HG02588 (cell line): ENCODE measurements around the gene RGS16.

ENCODE experiments used
- ATAC-seq: cut with Tn5 transposase; IDR thresholded peaks from one replicate; pipeline ENCODE4 v1.9.1; 2021; ENCODE audit warnings: mild to moderate bottlenecking, moderate library complexity; ENCODE audit not compliant: unreplicated experiment

The RGS16 gene

DNA sequence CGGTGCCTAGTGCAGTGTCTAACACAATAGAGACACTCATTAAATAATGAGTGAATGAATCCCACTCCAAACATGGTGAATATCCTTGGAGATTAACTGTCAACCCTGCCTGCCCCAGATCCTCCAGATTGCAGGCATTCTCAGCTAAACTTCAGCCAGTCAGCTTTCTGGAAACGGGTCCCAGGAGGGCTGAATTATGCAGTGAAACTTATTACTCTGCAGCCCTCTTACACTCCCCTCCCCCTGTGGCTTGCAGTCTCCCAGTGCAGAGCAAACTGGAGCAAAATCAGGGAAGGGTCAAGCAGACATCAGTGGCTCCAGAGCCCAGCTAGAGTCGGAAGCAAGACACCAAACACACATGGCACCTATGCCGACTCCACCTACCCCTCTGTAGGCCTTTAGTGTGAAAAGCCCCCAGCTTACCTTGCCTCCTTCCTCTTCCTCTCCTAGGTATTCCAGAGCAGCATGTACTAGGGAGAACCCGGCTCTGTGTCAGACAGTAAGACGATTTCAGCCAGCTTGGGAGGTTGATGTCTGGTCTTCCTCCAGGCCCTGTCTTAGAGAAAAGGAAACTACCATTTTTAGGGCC is 6.5 kb upstream of the RGS16 start:
- ATAC-seq = no peak

DNA sequence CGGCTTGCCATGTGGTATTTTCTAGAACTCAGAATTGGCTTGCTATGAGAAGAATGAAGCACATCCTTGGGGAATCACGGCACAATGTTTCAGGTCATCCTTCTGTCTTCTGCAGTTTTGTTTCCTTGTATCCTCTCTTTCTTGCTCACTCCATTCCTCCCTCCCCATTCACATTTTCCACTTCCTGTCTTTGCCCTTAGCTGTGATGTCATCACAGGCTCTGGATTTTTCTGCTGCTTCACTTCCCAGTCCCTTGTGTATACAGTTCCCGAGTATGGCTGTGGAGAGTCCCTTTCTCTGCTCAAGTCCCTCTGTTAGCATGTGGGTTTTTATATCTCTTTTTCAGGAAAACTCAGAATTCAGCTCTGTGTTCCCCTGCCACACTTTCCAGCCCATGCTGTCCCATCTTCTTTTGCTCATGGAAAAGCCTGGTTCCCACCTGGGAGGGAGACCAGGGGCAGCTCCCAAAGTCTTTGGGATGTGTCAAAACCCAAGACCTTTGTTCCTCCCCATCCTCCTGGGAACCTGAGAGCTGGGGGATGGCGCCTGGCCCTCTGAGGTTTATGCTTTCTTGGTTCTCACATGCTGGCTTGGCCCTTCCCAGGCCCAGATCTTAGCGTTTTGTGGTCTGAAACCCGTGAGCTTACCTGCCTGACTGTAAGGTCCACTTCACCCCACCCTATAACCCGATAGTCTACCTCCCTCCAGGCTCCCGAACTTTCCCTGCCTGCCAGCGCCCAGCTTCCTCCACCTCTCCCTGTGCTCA is 4.8 kb upstream of the RGS16 start:
- ATAC-seq = no peak

DNA sequence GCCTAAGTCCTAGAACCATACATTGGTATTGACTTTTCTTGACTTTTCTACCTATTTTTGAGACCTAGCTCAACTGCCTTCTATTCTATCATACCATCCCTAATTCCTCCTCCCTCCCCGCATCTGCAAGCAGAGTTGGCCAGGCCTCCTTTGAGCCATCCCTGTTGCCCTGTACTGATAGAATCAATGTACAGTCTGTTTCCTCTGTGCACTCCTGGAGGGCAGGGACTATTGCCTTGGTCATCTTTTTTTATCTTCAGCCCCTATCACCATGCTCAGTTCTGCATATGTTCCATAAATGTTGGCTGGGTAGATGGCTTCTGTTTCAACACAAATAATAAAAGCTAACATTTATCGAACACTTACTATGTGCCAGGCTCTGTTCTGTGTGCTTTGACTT is 4.0 kb upstream of the RGS16 start:
- no peak for ATAC-seq

DNA sequence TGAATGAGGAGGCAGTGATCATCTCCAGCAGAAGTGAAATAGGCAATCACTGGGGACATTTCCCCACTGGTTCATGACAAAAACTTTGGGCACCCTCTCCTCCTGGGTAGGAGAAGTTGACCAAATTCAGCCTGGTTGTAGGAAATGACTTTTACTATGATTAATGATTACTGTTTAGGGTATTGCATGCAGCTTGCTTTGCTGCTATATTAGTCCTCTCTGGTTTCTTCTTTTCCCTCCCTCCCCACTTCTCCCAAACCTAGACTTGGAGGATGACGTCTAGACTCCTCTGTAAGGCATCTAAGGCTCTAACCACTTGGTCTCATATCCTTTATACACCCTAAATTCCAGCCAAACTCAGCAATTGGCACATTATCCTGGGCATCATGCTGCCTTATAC is 3.4 kb upstream of the RGS16 start:
- no peak for ATAC-seq

DNA sequence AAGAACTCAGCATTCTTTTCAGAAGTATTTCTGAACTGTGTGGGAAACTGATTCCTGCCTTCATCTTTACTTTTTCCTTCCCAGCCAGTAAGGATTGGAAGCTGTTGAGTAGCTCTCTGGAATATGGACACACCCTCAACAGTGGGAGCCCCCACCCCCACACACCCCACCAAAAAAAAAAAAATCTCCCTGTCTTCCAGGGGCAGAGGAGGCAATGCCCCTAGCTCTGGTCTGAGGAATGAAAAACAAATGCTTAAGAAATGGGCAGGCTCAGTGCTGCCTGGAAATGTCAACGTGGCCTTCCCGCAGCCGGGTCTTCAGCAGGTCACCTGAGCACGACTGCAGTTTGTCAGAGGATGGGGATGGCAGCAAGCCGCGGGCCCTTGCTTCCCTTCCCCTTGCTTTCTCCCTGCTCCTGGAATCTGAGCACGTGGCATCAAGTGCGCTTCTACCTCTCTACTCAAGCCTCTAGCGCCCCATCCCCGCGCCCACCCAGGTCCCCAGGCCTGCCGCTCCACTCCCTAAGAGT is 479 bp downstream of the RGS16 start:
- ATAC-seq = peak; percentile 12

DNA sequence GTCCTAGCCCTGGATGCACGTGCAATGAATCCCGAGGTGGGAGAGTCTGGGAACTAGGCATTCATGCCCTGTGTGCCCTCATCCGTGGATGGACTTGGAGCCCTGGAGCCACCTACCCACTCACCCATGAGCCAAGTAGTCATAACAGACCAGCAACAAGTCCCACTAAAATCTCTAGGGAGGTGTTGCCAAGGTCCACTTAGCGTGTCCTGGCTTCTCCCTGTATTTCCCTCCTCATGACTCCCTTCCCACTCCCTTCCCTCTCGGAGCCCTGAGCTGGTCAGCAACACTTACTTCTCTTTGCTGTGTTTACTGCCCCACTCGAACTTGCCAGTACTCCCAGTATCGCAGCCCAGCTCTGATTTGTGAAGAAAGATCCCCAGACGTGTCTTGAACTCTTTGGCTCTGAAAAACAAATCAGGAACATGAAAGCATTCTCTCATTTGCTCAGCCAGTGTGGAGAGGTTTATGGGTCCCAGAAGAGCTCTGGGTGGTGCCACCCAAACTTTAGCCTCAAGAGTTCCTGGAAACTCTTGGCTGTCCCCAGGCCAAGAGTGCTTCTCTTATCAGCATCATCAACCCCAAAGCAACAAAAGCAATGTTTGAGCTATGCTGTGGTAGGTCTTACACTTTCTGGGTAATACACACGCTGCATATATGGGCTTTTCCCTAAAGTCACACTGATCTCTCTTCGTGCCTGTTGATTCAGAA is 1.1 kb downstream of the RGS16 start:
- ATAC-seq = no peak

- no peak for ATAC-seq
Observed at GRCh38 chr1:182601913-182602312, 2.3 kb downstream of the RGS16 start.

DNA sequence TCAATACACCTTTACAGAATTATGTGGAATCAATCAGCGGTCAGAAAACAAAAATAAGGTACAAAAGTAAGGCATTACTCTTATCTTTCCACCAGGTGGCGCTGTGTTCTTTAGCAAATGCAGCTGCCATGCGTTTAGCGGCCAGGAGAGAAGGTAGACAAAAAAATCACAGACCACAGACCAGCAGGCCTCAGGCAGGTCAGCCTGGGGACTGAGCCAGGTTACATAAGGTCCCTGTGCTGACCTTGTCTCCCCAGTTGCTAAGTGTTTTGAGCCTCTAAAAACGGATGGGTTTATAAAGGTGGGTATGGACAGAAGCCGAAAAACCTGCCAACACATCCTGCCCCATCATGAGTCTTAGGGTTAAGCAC is 2.8 kb downstream of the RGS16 start:
- no peak for ATAC-seq

DNA sequence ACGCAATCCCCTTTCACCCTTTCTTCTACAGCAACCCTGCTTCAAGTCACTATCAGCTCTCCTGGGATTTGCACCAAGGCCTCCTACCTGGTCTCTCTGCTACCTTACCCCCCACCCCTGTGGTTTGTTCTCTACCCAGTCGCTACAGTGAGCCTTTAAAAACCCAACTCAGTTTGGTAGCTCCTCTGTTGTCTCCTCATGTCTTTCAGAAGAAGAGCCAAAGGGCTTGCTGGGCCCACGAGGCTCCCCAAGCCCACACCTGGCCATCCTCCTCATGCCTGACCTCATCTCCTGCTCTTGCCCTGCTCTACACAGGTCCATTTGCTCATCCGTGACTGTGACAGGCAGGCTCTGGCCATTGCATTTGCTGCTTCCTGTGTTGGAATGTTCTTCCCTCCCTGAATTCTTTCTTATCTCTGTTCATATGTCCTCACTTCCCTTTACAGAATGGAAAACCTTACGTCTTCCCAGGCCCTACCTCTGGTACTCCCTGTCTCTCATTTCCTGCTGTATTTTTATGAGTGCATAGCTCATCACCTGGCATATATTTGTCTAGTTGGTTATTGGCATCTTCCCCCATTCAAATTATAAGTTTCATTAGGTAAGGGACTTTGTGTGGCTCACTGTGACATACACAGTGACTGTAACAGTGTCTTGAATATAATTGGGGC is 3.3 kb downstream of the RGS16 start:
- ATAC-seq = no peak

- ATAC-seq = no peak
Observed at GRCh38 chr1:182600036-182600713, 4.0 kb downstream of the RGS16 start.

DNA sequence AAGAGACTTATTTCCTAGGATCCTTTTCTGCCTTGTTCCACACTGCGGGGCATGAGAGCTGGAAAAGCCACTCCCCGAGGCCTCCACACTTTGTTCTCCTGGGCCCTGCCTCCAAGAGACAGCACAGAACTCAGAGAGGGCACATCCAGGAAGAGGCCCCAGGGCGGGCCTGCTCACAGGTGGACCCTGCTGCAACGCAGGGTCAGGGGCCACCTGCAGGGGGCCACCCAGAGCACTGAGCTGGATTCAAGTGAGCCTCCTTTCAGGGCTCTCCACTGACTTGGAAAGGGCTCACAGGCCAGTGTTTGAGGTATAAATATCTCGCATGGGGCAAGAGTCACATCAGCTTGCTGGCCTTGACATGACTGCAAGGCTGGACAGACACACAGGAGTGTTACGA is 4.8 kb downstream of the RGS16 start:
- no peak for ATAC-seq

DNA sequence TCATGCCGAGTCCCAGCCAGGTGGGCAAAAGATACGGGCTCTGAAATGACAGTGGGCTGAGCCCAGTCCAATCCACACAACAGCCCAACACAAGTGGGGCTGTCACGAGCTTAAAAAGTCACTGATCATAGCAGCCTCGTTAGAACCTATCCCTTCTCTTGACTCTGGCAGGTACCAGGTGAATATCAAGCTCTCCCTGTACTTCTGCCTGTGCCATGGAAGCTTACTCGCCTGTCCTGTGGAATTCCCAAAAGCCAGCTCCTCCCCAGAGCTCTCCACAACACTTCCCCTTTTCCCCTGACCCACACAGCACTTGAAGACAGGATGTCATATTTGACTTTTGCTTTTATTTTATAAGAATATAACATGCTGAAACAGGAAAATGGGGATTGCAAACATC is 5.9 kb downstream of the RGS16 start:
- no peak for ATAC-seq

- ATAC-seq = no peak
Observed at GRCh38 chr1:182596934-182597333, 7.3 kb downstream of the RGS16 start.

- ATAC-seq = no peak
Observed at GRCh38 chr1:182595641-182596240, 8.4 kb downstream of the RGS16 start.

DNA sequence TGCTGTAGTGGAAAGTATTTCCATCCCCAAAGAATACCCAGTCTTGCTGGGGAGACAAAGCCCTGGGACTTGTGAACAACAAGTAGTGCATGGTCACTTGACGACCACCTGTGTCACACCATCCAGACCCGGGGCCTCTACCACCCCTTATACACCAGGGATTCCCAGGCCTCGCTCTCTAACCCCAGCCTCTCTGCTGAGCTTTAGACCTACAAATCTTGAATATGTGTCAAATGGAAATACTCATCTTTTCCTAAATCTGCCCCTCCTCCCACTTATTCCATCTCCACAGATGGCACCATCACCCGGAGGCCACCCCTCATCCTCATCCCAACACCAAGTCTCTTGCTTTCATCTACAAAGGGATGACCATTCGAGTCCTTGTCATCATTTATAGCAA is 14.3 kb downstream of the RGS16 start:
- ATAC-seq = no peak

DNA sequence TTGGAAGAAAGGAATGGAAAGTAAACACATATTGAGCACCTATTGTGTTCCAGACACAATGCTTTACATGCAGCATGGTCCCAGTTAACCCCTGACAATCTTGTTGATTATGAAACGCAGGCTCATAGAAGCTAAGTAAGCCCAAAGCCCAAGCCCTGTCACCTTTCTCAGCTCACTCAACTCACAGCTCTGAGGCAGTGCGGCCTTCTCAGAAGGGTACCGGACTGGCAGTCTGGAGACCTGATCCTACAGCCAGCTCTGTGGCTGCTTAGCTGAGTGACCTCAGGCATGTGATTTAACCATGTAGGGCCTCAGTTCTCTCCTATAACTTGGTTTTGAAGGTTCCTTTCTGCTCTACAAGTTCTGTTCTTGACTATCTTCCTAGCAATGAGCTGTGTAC is 14.7 kb downstream of the RGS16 start:
- no peak for ATAC-seq

DNA sequence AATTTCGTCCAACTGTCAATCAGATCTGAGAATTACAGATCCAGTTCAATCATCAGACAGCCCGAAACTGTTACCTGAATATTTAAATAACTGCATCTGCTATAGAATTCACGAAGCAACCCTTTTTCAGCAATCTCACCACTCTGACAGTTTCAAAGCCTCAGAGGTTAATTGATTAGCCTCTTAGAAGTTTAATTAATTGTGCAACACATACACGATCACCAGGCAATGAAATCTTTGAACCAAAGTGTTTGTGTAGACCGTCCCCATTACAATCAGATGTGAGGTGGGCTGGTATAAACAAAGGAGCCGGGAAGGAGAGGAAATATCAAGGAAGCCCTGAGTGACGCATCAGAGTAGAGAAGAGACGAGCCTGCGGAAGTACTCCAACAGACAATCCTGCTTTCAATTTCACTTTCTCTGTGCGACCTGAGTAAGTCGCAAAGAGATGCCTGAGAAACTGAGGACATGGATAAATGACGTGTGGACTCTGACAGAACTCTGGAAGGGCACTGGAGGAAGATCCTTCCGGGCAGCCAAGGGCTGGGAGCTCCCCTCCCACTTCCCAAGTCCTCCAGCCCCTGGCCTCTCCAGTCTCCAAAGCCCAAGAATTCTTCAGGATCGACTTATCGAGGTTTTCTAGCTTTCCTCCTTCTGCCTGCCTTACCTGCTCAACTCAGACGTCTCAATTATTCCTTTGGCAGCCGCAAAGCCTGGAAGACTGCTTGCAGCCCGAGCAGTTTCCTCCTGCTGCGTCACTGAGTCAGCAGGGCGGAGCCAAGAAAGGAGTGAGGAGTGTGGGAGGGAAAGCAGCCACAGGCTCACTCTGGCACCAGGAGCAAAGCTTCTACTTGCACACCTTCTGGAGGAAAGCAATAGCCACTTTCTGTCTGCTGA is 15.4 kb downstream of the RGS16 start, which contains the start of gene RNASEL:
TSS of gene RNASEL (minus strand) at position 757 of the 897 bp plus-strand sequence. CDS start 2,450 bp downstream, outside the sequence.
- ATAC-seq = peak; percentile 81

- no peak for ATAC-seq
Observed at GRCh38 chr1:182587666-182588499, 16.3 kb downstream of the RGS16 start.
